Measurements from ENCODE around the gene OR6C74.

GRCh38 chr12:55246159-55246558 lies 1.8 kb downstream of the OR6C74 start:
- no peak for TF ChIP-seq CTCF (tag by site-specific recombination; IDR thresholded peaks at IDR 0.05)
- no peak for TF ChIP-seq GLI4 (tag by site-specific recombination; IDR thresholded peaks at IDR 0.05)
- no peak for TF ChIP-seq SCRT1 (tag by site-specific recombination; IDR thresholded peaks at IDR 0.05; ENCODE audit: borderline replicate concordance)
- TF ChIP-seq PRDM6 (tag by site-specific recombination; IDR thresholded peaks at IDR 0.05): no peak
- no peak for TF ChIP-seq ZNF140 (tag by site-specific recombination; IDR thresholded peaks at IDR 0.05)
- TF ChIP-seq ZNF629 (tag by site-specific recombination; IDR thresholded peaks at IDR 0.05): no peak
- no peak for TF ChIP-seq ZSCAN18 (tag by site-specific recombination; IDR thresholded peaks at IDR 0.05)
